ENCODE measurements around the gene MOCS1. TPM values are rescaled to one million over a fixed set of nuclear protein-coding genes. Genes with fewer than 3 reads are reported as not detected.
A peak's percentile ranks its signal among the peaks of the same experiment; 100 is the strongest.

Gene MOCS1
- total RNA-seq, 2 donors from 2014 or later: 18.7 to 28.0 TPM

- Histone ChIP-seq H3K27me3 (no peaks in the 10 kb centered on the region), H3K36me3 (peaks cover 20% of the 10 kb centered on the region), H3K27ac (no peak overlapping the region), H3K4me1 (no peaks in the 10 kb centered on the region), H3K4me3 (no peak overlapping the region), H3K9me3 (no peaks in the 10 kb centered on the region)
- TF ChIP-seq, protein P1, sequence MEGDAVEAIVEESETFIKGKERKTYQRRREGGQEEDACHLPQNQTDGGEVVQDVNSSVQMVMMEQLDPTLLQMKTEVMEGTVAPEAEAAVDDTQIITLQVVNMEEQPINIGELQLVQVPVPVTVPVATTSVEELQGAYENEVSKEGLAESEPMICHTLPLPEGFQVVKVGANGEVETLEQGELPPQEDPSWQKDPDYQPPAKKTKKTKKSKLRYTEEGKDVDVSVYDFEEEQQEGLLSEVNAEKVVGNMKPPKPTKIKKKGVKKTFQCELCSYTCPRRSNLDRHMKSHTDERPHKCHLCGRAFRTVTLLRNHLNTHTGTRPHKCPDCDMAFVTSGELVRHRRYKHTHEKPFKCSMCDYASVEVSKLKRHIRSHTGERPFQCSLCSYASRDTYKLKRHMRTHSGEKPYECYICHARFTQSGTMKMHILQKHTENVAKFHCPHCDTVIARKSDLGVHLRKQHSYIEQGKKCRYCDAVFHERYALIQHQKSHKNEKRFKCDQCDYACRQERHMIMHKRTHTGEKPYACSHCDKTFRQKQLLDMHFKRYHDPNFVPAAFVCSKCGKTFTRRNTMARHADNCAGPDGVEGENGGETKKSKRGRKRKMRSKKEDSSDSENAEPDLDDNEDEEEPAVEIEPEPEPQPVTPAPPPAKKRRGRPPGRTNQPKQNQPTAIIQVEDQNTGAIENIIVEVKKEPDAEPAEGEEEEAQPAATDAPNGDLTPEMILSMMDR (IDR thresholded peaks at IDR 0.05): no peak
- DNase-seq (ENCODE audit: low spot score): no peak
Observed at GRCh38 chr6:39870950-39871349, 63.3 kb downstream of the MOCS1 start.

DNA sequence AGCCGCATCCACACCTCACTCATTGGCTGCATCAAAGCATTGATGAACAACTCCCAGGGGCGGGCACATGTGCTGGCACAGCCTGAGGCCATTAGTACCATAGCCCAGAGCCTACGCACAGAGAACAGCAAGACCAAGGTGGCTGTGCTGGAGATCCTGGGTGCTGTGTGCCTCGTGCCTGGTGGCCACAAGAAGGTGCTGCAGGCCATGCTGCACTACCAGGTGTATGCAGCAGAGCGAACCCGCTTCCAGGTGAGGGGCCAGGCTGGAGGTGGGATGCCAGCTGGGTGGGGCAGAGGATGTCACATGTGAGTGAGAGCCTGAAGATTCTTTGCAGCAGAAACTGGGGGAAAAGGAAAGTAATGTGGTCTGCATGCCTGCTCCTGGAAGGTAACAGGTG lies 66.7 kb downstream of the MOCS1 start:
- no peaks in the 10 kb centered on the region for H3K9me3 ChIP-seq
- H3K4me3 ChIP-seq: no peak overlapping the region
- H3K4me1 ChIP-seq: no peaks in the 10 kb centered on the region
- no peak for DNase-seq (ENCODE audit: low spot score)
- TF ChIP-seq, protein P1 (IDR thresholded peaks at IDR 0.05): no peak
- H3K27me3 ChIP-seq: no peaks in the 10 kb centered on the region
- no peaks in the 10 kb centered on the region for H3K36me3 ChIP-seq
- no peak overlapping the region for H3K27ac ChIP-seq

DNA sequence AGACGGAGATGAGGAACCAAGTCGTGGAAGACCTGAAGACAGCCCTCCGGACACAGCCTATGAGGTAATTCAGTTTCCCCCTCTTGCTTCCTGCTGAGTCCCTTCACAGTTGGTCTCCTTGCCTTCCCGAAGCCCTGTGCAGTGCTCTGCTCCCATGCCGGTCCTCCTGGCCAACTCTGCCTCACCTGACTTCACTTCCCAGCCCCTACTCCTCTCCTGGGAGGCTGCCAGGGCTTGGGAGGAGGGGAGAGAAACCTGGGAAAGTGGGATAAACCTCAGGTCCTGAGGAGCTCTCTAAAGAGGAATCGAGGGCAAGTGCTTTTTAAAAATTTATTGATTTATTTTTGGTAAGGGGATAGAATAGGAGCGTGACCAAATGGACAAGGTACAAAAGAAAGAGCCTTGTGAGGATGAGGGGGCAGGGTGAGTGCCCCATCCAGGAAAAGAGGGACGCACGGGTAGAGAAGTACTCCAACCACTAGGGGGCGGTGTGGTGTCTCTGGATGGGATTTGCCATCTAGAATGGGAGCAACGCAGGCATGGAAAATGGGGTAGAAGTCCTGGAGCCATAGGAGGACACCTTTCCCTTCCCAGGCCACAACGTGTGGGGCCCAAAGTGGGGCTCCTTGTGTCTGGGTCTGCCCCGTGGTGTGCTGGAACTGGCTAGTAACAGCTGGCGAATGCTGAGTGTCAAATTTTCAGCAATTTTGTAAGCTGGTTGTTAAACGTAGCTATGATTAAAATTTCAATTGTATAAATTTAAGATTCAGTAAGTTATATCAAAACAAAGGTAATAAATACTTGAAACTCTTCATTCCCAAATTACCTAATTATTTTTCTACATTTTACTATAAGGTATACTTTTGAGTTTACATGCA lies 69.0 kb downstream of the MOCS1 start:
- TF ChIP-seq, protein P1 (IDR thresholded peaks at IDR 0.05): peak; percentile 59 to 83
- Histone ChIP-seq H3K27me3 (no peaks in the 10 kb centered on the region), H3K4me3 (no peak overlapping the region), H3K36me3 (no peaks in the 10 kb centered on the region), H3K9me3 (no peaks in the 10 kb centered on the region), H3K27ac (no peak overlapping the region), H3K4me1 (no peaks in the 10 kb centered on the region)
- peak; percentile 83 for DNase-seq (ENCODE audit: low spot score)

GRCh38 chr6:39861663-39862062 lies 72.6 kb downstream of the MOCS1 start:
- Histone ChIP-seq H3K4me3 (no peak overlapping the region), H3K27me3 (no peaks in the 10 kb centered on the region), H3K9me3 (no peaks in the 10 kb centered on the region), H3K27ac (no peak overlapping the region), H3K4me1 (peaks cover 0 to 2% of the 10 kb centered on the region in 2 donors), H3K36me3 (no peaks in the 10 kb centered on the region)
- TF ChIP-seq, protein P1 (IDR thresholded peaks at IDR 0.05): no peak
- no peak for DNase-seq (ENCODE audit: low spot score)

DNA sequence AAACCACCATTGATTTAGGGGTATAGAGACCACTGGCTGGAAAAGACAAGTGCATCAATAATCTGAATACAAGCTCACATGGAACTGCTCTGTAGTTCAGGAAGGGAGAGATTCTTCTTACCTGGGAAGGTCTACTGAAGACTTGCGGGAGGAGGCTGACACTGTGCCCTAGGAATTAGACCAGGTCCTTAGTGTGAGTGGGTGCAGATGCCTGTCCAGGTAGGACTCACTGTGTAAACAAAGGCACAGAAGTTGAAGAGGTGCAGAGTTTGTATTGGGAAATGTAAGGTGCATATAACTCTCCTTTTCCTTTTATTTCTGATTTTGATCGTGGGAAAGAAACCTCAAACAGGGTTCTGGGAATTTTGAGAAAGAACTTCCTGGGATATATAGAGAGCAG lies 75.2 kb downstream of the MOCS1 start:
- no peak overlapping the region for H3K4me3 ChIP-seq
- peaks cover 0 to 16% of the 10 kb centered on the region in 2 donors for H3K4me1 ChIP-seq
- no peak overlapping the region for H3K27ac ChIP-seq
- H3K9me3 ChIP-seq: no peaks in the 10 kb centered on the region
- H3K27me3 ChIP-seq: no peaks in the 10 kb centered on the region
- TF ChIP-seq, protein P1 (IDR thresholded peaks at IDR 0.05): no peak
- no peaks in the 10 kb centered on the region for H3K36me3 ChIP-seq
- no peak for DNase-seq (ENCODE audit: low spot score)
